ENCODE data around the gene SGSM1. TPM values are rescaled to one million over a fixed set of nuclear protein-coding genes. Genes with fewer than 3 reads are reported as not detected.

Gene SGSM1
- total RNA-seq, 3 donors from 2014 or later = 2.0 to 6.5 (median 3.0) TPM

DNA sequence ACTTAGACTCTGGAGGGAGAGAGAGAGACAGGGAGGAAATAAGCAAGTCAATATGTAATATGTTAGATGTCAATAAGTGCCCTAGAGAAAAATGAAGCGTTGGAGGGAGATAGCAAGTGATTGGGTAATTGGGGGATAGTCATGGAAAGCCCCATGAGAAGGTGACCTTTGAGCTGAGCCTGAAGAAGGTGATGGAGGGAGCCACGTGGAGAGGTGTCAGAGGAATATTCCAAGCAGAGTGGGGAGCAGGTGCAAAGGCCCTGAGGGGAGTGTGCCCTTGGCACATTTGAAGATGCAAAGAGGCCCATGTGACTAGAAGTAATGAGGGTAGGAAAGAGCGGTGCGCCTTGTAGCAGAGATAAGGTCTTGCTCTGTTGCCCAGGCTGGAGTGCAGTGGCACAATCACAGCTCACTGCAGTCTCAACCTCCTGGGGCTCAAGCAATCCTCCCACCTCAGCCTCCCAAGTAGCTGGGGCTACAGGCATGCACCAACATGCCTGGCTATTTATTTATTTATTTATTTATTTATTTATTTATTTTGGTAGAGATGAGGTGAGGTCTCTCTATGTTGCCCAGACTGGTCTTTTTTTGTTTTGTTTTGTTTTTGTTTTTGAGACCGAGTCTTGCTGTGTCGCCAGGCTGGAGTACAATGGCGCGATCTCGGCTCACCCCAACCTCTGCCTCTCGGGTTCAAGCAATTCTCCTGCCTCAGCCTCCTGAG is 138.4 kb downstream of the SGSM1 start:
- H3K4me1 ChIP-seq (ENCODE audit: low read depth) = peaks cover 3% of the 10 kb centered on the region
- H3K9me3 ChIP-seq = no peaks in the 10 kb centered on the region
- H3K4me3 ChIP-seq = no peak overlapping the region
- intact Hi-C loops (cut with DNase I, micrococcal nuclease) = no loop called here
- ATAC-seq (no peak), DNase-seq (no peak)
- H3K36me3 ChIP-seq (ENCODE audit: low read depth) = no peaks in the 10 kb centered on the region
- TF ChIP-seq, protein P1, sequence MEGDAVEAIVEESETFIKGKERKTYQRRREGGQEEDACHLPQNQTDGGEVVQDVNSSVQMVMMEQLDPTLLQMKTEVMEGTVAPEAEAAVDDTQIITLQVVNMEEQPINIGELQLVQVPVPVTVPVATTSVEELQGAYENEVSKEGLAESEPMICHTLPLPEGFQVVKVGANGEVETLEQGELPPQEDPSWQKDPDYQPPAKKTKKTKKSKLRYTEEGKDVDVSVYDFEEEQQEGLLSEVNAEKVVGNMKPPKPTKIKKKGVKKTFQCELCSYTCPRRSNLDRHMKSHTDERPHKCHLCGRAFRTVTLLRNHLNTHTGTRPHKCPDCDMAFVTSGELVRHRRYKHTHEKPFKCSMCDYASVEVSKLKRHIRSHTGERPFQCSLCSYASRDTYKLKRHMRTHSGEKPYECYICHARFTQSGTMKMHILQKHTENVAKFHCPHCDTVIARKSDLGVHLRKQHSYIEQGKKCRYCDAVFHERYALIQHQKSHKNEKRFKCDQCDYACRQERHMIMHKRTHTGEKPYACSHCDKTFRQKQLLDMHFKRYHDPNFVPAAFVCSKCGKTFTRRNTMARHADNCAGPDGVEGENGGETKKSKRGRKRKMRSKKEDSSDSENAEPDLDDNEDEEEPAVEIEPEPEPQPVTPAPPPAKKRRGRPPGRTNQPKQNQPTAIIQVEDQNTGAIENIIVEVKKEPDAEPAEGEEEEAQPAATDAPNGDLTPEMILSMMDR (IDR thresholded peaks at IDR 0.05) = no peak

DNA sequence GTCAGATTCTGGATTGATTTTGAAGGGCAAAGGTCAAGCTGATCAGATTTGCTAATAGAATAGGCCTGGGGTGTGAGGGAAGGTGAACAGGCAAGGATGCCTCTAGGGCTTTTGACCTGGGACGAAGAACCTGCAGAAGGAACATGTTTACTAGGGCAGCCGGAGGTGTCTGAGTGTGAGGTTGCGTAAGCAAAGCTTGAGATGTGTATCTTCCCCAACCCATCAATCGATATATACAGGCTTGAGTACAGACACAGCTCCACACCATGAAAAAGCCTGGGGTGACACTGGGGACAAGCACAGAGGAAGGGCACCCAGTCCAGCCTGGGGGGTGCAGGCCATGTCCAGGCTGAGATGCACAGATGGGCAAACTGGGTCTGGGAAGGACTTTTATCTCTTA is 139.4 kb downstream of the SGSM1 start:
- no peaks in the 10 kb centered on the region for H3K9me3 ChIP-seq
- TF ChIP-seq, protein P1 (IDR thresholded peaks at IDR 0.05) = no peak
- no peak overlapping the region for H3K4me3 ChIP-seq
- intact Hi-C loops (cut with DNase I, micrococcal nuclease) = no loop called here
- ATAC-seq (no peak), DNase-seq (no peak)
- no peaks in the 10 kb centered on the region for H3K36me3 ChIP-seq (ENCODE audit: low read depth)
- H3K4me1 ChIP-seq (ENCODE audit: low read depth) = peaks cover 3% of the 10 kb centered on the region

DNA sequence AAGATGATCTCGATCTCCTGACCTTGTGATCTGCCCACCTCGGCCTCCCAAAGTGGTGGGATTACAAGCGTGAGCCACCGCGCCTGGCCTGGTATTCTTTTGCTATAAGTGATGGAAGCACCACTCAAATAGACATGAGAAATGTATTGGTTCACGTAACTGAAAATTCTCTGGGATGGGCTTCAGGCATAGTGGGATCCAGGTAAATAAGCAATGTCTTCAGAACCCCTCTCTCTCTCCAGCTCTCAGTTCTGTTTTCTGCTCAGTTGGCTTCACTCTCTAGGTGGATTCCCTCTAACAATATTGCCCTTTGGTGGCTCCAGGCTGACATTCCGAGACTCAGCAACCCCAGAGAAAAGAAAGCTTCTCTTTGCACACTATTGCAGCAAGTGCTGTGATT is 141.4 kb downstream of the SGSM1 start:
- ATAC-seq (no peak), DNase-seq (no peak)
- Histone ChIP-seq H3K4me3 (no peak overlapping the region), H3K4me1 (ENCODE audit: low read depth) (peaks cover 3% of the 10 kb centered on the region), H3K36me3 (ENCODE audit: low read depth) (no peaks in the 10 kb centered on the region), H3K9me3 (no peaks in the 10 kb centered on the region)
- intact Hi-C loops (cut with DNase I, micrococcal nuclease) = no loop called here
- TF ChIP-seq, protein P1 (IDR thresholded peaks at IDR 0.05) = no peak

DNA sequence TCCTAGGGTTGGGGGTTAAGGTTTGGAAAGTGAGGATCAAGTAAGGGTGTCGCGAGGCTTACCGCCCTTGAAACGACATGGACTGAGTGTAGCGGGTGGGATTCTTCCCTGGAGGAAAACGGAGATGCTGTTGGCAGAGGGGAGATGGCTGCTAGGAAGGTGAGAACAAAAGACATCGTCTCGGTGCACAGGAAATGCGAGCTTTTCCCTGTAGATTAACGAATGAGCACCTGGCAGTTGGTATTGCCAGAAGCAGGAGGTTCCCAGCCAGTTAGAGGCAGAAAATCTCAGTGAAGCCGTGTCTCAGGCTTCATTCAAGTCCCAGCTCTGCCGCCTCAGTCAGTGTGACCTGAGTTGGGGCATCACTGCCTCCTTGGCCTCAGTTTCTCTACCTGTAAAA is 141.9 kb downstream of the SGSM1 start:
- H3K36me3 ChIP-seq (ENCODE audit: low read depth) = no peaks in the 10 kb centered on the region
- intact Hi-C loops (cut with DNase I, micrococcal nuclease) = no loop called here
- TF ChIP-seq, protein P1 (IDR thresholded peaks at IDR 0.05) = no peak
- H3K4me3 ChIP-seq = no peak overlapping the region
- ATAC-seq = no peak
- H3K9me3 ChIP-seq = no peaks in the 10 kb centered on the region
- peaks cover 3% of the 10 kb centered on the region for H3K4me1 ChIP-seq (ENCODE audit: low read depth)
- DNase-seq = no peak

DNA sequence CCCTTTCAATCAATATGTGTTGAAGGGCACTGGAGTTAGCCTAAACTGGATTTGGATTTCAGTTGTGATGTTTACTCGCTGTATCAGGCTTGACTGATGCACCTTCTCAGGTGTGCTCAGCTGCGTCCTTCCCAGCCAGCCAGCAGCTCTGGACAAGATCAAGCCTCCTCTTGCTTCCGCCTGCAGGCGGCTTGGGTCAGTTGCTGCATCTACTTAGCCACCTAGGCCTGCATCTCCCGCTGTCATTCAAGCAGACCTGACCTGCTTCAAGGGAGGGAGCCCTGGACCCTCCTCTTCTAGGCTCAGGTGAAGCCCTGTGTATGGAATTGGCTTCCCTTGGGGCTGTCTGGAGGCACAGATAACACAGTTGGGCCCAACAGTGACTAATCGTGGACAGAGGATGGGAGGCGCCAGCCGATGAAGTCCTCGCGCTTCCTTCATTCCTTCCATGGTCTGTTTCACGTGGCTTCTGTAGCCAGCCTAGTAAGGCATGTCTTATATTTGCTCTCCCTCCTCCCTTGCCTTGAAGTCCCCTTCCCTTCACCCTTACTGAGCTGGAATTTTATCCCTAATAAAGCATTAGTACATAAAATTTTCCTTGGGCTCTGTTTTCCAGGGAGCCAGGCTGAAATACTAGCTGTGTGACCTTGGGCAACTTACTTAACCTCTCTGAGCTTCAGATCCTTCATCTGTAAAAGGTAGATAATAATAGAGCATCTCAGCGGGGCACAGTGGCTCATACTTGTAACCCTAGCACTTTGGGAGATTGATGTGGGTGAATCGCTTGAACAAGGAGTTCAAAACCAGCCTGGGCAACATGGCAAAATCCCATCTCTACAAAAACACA is 142.6 kb downstream of the SGSM1 start:
- Histone ChIP-seq H3K9me3 (no peaks in the 10 kb centered on the region), H3K4me1 (ENCODE audit: low read depth) (peaks cover 3% of the 10 kb centered on the region), H3K4me3 (no peak overlapping the region), H3K36me3 (ENCODE audit: low read depth) (no peaks in the 10 kb centered on the region)
- TF ChIP-seq, protein P1 (IDR thresholded peaks at IDR 0.05) = no peak
- intact Hi-C loops (cut with DNase I, micrococcal nuclease) = no loop called here
- DNase-seq (no peak), ATAC-seq (no peak)

Measured in mucosa of descending colon (tissue), 3 donors.